ENCODE data around the gene SPNS1.
"Not testable (repeated sequence)": the region's sequence is repeated elsewhere in the genome, so short reads cannot be mapped to it uniquely, and the experiment has no call there.

SPNS1 gene

DNA sequence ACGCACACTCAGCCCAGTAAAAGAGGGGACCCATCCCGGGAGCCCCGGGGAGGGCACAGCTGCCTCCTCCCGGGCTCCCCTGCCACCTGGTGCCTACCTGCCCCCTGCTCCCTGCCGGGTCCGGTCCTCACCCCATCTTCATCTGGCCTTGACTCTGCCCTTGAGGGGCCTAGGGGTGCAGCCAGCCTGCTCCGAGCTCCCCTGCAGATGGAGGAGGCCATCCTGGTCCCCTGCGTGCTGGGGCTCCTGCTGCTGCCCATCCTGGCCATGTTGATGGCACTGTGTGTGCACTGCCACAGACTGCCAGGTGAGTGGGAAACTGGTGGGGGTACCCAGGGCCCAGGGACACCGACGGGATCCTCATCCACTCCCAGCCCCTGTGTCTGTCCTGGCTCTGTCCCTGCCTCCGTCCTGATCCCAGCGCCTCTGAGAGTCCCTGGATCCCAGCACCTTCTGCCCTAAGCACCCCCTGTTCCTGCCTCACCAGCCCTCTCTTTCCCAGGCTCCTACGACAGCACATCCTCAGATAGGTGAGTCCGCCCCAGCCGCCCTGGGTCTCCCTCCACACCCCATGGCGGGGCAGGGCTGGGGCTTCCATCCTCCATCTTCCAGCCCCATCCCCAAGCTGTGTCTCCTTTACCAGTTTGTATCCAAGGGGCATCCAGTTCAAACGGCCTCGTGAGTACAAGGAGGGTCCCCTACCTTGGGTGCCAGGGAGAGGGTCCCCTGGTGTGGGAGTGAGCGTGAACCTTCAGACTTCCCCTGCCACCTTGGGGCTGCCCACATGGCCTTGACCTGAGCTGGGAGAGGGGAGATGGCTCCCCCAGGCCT, 10.8 kb downstream of the SPNS1 start:
- DNase-seq, result peak; percentile 13
- in situ Hi-C loops (cut with HindIII; ENCODE audit: low pct_ligation_motif_present, low pct_unique_long_range_greater_than_20kb, low sequenced_read_pairs), result no loop called here

DNA sequence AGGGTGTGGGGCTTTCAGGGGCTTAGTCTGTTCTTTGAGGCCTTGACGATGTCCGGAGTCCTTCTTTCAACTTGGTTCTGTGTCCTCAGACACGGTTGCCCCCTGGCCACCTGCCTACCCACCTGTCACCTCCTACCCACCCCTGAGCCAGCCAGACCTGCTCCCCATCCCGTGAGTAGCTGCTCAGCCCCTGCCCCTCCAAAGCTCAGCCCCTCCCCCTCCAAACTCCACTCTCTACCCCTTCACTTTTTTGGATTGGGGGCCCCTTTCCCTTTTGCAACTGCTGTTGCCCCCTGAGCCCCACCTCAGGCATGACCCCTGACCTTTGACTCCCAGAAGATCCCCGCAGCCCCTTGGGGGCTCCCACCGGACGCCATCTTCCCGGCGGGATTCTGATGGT, 11.5 kb downstream of the SPNS1 start:
- in situ Hi-C loops (cut with HindIII; ENCODE audit: low pct_ligation_motif_present, low pct_unique_long_range_greater_than_20kb, low sequenced_read_pairs), result no loop called here

DNA sequence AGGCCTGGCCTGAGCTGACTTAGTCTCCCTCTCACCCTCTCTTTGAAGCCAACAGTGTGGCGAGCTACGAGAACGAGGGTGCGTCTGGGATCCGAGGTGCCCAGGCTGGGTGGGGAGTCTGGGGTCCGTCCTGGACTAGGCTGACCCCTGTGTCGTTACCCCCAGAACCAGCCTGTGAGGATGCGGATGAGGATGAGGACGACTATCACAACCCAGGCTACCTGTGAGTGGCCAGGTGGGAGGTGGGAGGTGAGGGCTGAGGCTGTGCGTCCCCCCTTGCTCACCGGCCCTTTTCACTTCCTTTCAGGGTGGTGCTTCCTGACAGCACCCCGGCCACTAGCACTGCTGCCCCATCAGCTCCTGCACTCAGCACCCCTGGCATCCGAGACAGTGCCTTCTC, 11.9 kb downstream of the SPNS1 start:
- no peak for DNase-seq
- in situ Hi-C loops (cut with HindIII; ENCODE audit: low pct_ligation_motif_present, low pct_unique_long_range_greater_than_20kb, low sequenced_read_pairs), result no loop called here

More for the DNA sequence above, 11.5 kb downstream of the SPNS1 start:
- DNase-seq, result no peak

DNA sequence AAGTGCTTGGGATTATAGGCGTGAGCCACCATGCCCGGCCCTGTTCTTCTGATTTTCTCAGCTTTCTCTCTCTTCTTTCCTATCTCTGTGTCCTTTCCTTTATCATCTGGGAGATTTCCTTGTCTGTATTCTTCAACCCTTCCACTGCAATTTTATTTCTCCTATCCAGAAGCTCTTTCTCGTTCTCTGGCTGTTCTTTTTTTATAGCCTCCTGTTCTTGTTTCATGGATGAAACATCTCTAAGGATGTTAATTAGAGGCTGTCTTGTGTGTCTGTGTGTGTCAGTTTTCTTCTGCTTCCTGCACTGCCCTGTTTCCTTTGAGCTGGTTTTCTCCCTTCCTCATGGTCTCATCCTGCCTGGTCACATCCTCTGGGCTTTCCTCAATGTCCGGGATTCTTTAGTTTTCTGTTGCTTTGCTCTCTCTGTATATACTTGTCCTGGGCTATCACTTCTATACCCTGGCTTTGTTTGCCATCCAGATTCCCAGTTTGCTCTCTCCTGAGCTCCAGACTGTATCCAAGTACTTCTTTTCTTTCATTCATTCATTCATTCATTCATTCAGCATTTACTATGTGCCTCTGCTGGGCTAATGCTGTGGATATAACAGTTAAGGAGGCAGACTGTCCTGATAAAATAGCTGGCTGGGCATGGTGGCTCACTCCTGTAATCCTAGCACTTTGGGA, 12.7 kb downstream of the SPNS1 start:
- DNase-seq, result no peak
- in situ Hi-C loops (cut with HindIII; ENCODE audit: low pct_ligation_motif_present, low pct_unique_long_range_greater_than_20kb, low sequenced_read_pairs), result no loop called here

DNA sequence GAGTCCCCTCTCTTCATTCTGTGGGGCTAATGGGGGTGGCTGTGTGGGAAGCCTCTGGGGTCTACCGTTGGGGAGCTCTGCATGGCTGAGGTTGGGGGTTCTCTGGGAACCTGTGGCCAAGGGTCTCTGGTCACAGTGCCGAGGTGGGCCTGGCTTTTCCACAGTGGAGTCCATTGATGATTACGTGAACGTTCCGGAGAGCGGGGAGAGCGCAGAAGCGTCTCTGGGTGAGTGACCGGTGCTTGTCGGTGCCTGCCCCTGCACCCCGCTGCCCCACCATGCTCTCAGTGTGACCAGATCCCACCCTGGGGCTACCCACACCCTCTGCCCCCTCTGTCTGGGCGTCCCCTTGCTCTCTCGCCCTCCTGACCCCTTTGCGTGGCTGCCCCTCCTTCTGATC, 14.8 kb downstream of the SPNS1 start:
- in situ Hi-C loops (cut with HindIII; ENCODE audit: low pct_ligation_motif_present, low pct_unique_long_range_greater_than_20kb, low sequenced_read_pairs), result no loop called here
- DNase-seq, result no peak

DNA sequence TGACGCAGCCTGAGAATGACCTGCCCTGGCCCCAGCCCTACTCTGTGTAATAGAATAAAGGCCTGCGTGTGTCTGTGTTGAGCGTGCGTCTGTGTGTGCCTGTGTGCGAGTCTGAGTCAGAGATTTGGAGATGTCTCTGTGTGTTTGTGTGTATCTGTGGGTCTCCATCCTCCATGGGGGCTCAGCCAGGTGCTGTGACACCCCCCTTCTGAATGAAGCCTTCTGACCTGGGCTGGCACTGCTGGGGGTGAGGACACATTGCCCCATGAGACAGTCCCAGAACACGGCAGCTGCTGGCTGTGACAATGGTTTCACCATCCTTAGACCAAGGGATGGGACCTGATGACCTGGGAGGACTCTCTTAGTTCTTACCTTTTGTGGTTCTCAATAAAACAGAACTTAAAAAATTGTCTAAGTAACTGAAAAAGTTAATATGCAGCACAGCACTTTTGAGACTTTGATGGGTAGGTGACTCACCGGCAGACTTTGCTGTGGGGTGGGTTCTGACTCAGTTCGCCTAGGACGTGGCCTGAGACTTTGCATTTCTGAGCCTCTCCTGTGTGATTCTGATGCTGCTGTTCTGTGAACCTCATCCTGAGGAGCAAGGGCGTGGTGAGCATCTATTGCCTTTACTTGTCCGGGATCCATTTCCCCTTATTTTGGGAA, 15.9 kb downstream of the SPNS1 start:
- in situ Hi-C loops (cut with HindIII; ENCODE audit: low pct_ligation_motif_present, low pct_unique_long_range_greater_than_20kb, low sequenced_read_pairs), result no loop called here
- peak; percentile 19 for DNase-seq

DNA sequence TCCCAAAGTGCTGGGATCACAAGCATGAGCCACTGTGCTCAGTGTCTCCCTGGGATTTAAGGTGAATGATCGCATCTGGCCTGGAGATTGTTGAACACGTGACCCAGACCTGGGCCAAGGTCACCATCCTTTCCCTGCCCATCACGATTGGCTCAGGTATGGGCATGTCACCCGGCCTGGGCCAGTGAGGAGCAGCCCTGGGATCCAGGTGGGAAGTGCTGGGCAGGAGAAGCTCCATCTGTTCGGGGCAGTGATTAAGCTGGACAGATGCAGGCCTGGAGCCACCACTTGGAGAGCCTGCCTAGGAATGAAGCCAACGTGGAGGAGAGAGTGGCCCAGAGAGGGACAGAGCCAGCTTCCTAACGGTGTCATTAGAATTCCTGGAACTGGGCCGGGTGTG, 17.1 kb downstream of the SPNS1 start:
- in situ Hi-C loops (cut with HindIII; ENCODE audit: low pct_ligation_motif_present, low pct_unique_long_range_greater_than_20kb, low sequenced_read_pairs), result no loop called here
- DNase-seq, result no peak

- in situ Hi-C loops (cut with HindIII; ENCODE audit: low pct_ligation_motif_present, low pct_unique_long_range_greater_than_20kb, low sequenced_read_pairs), result no loop called here
- no peak for DNase-seq
Observed at GRCh38 chr16:28992496-28992895, 17.9 kb downstream of the SPNS1 start.

DNA sequence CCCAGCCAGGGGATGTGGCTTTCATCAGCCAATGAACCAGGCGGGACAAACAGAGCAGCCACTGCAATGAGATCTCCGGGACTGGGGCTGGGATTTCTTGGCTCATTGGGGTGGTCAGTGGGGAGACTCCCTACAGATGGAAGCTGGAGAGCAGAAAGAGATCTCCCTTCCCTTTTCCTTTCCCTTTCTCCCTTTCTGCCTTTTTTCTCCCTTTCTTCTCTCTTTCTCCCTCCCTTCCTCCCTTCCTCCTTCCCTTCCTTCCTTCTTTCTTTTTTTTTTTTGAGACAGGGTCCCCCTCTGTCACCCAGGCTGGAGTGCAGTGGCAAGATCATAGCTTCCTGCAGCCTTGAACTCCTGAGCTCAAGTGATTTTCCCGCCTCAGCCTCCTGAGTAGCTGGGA, 24.3 kb downstream of the SPNS1 start:
- no peak for DNase-seq

GRCh38 chr16:28999577-28999976, 25.0 kb downstream of the SPNS1 start:
- in situ Hi-C loops (cut with HindIII; ENCODE audit: low pct_ligation_motif_present, low pct_unique_long_range_greater_than_20kb, low sequenced_read_pairs), result no loop called here
- no peak for DNase-seq

More for the DNA sequence above, 24.3 kb downstream of the SPNS1 start:
- in situ Hi-C loops (cut with HindIII; ENCODE audit: low pct_ligation_motif_present, low pct_unique_long_range_greater_than_20kb, low sequenced_read_pairs), result no loop called here

DNA sequence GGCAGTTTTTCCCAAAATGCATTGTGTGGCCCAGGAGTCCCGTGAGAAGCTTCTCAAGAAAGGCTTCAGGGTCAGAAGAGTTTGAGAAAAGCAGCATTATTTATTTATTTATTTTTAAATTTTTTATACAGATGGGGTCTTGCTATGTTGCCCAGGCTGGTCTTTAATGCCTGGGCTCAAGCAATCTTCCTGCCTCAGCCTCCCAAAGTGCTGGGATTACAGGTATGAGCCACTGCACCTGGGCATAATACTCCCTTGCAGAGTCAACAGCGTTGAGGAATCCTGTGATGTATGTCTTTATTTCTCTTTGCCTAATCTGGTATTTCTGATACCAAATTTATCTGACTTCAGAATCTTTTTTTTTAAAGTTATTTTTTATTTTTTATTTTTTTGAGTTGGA, 25.4 kb downstream of the SPNS1 start:
- DNase-seq, result no peak
- in situ Hi-C loops (cut with HindIII; ENCODE audit: low pct_ligation_motif_present, low pct_unique_long_range_greater_than_20kb, low sequenced_read_pairs), result no loop called here

- DNase-seq; in situ Hi-C loops (cut with HindIII; ENCODE audit: low pct_ligation_motif_present, low pct_unique_long_range_greater_than_20kb, low sequenced_read_pairs): not testable (repeated sequence)
Observed at GRCh38 chr16:29004496-29005139, 30.0 kb downstream of the SPNS1 start.

GRCh38 chr16:29007730-29008593, 33.4 kb downstream of the SPNS1 start:
- in situ Hi-C loops (cut with HindIII; ENCODE audit: low pct_ligation_motif_present, low pct_unique_long_range_greater_than_20kb, low sequenced_read_pairs), result no loop called here
- peak; percentile 45 for DNase-seq

DNA sequence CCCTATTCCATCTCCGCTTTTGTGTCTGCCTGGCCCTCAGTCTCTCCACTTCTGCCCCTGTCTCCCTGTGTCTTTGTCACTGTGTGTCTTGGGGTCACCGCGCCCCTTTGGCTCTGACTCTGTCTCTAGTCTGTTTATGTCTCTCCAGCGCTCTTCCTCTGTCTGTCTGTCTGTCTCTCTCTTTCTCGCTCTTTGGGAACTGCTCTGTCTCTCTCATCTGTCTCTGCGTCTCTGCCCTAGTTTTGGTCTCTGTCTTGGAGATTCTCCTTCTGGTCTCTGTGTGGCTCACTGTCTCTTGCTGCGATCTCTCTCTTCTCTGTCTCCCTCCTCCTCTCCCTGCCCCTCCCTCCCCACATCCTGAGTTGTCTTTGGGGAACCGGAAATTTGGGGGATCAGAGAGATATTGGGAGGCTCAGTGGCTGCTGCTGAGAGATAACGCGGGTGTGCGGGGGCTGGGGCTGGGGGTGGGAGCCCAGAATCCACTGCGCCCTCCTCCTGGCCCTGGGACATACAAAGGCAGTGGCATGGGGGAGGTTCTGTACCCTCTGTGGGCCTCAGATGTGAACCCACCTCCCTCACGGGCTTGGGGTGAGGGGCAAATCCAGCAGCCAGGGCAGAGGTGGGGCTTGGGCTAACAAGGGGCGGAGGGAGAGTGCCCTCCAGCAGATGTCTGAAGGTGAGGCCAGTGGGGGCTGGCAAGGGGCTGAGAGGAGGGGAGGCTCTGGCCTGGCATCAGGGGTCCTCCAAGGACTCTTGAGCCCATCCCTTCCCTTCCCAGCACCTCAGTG, 34.7 kb downstream of the SPNS1 start:
- no peak for DNase-seq
- in situ Hi-C loops (cut with HindIII; ENCODE audit: low pct_ligation_motif_present, low pct_unique_long_range_greater_than_20kb, low sequenced_read_pairs), result no loop called here

DNA sequence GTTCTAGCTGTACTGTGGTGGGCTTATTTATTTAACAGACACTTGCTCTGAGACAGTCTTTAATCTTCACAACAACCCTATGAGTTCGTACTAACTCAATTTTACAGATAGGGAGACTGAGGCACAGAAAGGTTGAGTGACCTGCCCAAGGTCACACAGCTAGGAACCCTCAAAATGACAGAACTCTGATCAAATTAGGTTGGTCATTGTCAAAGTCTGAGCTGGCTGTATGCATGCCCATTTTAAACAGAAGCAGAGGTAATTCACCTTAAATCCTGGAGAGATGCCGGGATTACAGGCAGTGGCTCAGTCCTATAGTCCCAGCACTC, 35.2 kb downstream of the SPNS1 start:
- DNase-seq, result no peak
- in situ Hi-C loops (cut with HindIII; ENCODE audit: low pct_ligation_motif_present, low pct_unique_long_range_greater_than_20kb, low sequenced_read_pairs), result no loop called here

DNA sequence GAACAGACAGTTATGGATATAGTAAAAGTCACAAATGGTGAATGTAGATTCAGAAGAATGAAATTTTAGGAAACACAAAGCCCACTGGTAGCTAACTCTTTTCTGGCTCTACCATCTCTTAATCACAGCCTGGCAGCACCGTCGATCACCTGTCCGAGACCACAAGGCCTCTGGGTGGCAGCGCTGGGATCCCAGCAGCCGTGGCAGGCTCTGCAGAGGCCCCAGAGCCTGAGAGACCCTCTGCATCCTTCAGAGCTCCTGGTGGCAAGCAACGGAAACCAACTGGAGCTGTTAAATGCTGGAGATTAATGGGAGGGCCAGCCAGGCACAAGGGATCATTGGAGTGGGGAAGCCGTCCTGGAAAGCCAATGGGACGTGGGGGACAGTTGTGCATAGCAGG, 36.5 kb downstream of the SPNS1 start:
- in situ Hi-C loops (cut with HindIII; ENCODE audit: low pct_ligation_motif_present, low pct_unique_long_range_greater_than_20kb, low sequenced_read_pairs), result no loop called here
- no peak for DNase-seq

DNA sequence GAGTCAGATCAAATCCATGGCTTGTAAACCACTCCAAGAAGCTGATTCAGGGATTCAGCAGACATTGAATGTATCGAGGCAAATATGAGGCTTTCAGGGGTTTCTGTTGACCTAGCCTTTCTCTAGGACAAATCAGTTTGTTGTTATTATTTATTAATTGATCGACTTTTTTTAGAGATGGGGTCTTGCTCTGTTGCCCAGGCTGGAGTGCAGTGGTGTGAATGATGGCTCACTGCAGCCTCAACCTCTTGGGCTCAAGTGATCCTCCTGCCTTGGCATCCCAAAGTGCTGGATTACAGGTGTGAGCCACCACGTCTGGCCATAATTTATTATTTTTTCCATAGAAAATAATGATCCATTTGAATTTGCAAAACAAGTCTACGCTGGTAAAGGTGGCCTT, 37.3 kb downstream of the SPNS1 start:
- no peak for DNase-seq
- in situ Hi-C loops (cut with HindIII; ENCODE audit: low pct_ligation_motif_present, low pct_unique_long_range_greater_than_20kb, low sequenced_read_pairs), result no loop called here
